ENCODE data around the gene ADAMTS13.
"Not testable (repeated sequence)": the region's sequence is repeated elsewhere in the genome, so short reads cannot be mapped to it uniquely, and the experiment has no call there.

Gene ADAMTS13

DNA sequence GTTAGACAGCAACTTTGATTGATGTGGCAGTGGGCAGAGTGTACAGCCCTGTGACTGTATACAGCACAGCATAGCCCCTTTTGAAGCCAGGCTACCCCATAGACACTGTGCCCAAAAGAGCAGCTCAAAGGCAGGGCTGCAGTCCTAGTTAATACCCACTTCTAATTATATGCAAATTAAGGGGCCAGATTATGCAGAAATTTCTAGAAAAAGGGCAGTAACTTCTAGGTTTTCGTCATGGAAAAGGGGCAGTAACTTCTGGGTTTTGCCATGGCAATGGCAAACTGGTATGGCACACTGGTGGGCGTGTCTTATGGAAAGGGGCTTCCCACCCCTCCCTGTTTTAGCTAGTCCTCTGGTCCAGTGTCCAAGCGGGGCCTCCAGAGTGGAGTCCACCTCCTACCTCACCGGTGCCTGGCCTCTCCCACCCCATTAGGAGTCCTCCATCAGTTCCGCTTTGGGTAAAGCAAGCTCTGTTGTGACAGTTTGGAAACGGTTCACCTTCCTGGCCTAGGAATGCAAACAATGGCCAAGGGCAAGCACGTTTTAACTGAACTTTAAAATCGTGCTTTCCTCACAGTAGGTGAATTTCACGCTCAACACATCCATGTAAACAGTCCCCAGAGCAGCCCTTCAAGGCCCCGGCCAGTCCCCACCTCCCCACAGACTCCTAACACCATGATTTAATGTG lies 5.6 kb downstream of the ADAMTS13 start:
- no peak for DNase-seq

DNA sequence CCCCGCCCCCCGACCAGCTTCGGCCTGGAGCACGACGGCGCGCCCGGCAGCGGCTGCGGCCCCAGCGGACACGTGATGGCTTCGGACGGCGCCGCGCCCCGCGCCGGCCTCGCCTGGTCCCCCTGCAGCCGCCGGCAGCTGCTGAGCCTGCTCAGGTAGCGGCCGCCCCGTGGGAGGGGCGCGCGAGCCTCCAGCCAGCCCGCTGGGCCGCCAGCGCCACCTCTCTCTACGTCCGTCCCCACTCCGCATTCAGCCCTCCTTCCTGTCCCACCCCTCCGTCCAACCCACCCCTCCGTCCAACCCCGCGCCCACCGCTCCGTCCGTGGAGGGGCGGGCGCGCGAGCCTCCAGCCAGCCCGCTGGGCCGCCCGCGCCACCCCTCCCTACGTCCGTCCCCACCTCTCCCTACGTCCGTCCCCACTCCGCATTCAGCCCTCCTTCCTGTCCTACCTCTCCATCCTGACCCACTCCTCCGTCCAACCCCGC lies 6.5 kb downstream of the ADAMTS13 start:
- no peak for DNase-seq

DNA sequence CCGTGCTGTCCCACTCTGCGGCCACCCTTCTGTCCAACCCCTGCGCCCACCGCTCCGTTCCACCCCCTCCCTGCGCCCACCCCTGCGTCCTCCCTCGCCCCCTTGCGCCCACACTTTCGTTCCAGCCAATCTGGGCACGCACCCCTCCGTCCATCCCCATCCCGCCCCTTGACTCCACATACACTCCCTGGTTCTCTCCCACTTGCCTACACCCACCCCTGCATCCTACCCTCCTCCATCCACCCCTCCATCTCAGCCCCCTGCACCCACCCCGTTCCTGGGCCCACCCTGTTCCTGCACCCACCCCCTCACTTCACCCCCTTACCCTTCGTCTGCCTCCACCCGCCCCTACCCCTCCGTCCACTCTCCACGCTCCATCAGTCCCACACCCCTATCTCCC lies 7.0 kb downstream of the ADAMTS13 start:
- DNase-seq: no peak

DNA sequence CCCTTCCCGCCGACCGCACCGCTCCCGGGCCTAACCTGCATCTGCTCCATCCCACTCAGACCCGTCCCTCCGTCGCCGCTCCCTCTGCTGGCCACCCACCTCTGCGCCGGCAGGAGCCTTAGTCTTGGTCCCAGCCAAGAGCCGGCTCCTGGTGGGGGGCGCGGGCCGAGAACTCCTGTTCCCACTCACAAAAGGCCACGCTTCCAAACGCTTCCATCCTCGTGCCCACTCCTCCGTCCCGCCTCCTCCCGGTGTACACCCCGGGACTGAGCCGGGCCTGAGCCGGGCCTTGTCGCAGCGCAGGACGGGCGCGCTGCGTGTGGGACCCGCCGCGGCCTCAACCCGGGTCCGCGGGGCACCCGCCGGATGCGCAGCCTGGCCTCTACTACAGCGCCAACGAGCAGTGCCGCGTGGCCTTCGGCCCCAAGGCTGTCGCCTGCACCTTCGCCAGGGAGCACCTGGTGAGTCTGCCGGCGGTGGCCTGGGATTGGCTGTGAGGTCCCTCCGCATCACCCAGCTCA lies 7.5 kb downstream of the ADAMTS13 start:
- DNase-seq: no peak

DNA sequence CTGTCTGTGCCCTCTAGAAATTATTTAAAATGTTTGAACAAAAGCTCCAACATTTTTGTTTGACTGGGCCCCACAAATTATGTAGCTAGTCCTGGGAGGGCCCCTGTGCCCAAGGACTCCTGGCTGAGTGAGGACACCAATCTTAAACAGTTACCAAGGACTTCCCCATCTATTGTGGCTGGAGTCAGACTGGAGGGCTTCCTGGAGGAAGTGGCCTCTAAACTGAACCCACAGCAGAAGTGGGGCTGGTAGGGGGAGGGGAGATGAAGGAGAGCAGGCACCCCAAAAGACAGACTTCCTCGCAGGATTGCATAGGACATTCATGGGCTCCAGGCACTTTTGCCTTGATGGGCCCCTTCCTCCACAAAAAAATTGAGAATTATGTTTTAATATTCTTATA lies 8.1 kb downstream of the ADAMTS13 start:
- no peak for DNase-seq

DNA sequence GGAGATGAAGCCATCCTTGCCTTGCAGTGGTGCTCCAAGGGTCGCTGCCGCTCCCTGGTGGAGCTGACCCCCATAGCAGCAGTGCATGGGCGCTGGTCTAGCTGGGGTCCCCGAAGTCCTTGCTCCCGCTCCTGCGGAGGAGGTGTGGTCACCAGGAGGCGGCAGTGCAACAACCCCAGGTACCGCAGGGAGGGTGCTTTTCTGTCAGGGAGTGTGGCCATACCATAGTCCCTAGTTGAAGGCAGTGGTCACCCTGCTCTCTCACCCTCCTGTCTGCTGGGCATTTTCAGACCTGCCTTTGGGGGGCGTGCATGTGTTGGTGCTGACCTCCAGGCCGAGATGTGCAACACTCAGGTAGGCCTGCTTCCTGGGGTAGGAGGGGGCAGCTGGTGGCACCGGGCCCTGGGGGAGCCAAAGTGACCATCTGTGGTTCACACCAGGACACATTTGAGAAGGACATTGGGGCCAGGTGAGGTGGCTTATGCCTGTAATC lies 11.2 kb downstream of the ADAMTS13 start:
- DNase-seq: no peak

DNA sequence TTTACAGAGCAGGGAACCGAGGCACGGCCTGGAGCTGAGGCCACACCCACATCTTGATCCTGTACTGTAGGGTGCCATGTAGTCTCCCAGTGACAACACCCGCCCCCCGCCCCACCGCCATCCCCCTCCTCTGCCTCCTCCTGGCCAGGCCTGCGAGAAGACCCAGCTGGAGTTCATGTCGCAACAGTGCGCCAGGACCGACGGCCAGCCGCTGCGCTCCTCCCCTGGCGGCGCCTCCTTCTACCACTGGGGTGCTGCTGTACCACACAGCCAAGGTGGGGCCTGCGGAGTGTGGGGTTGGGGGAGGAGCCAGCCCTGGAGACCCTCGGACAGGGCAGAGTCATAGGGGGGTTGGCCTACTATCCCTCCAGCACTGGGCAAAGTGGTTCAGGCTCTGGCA lies 14.5 kb downstream of the ADAMTS13 start:
- DNase-seq: no peak

DNA sequence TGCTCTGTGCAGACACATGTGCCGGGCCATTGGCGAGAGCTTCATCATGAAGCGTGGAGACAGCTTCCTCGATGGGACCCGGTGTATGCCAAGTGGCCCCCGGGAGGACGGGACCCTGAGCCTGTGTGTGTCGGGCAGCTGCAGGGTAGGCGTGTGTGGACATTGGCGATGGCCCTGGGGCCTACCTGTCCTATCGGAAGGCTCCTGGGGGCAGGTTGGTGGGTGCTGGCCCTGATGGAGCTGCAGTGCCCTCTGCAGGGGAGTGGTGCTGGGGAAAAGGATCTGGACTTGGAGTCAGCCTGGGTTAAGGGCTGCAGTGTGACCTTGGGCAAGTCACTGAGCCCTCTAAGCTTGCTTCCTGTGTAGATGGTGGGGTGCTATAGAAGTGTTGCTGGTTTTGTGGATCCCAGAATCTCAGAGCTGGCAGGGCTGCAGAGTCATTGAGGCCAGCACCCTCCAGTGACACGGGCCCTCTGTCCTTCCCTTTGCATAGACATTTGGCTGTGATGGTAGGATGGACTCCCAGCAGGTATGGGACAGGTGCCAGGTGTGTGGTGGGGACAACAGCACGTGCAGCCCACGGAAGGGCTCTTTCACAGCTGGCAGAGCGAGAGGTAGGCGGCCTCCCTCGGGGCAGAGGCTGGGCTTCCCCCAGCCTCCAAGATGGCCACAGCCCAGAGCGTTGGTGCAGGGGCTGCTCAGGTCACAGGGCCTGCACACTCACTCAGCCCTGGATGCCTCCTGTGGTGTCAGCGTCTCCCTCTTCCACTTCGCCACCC lies 15.8 kb downstream of the ADAMTS13 start:
- no peak for DNase-seq

DNA sequence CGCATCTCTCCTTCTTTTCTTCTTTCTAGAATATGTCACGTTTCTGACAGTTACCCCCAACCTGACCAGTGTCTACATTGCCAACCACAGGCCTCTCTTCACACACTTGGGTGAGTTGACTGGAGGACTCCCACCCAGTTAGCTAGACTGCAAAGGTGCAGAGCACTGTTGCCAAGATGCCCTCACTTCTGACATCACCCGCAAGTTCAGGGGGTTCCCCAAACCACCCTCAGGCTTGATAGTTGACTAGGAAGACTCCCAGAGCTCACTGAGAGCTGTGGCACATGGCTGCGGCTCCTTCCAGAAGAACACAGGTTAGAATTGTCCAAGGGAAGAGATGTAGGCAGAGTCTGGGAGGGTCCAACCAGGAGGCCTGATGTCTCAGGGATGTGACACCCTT lies 17.2 kb downstream of the ADAMTS13 start:
- no peak for DNase-seq

DNA sequence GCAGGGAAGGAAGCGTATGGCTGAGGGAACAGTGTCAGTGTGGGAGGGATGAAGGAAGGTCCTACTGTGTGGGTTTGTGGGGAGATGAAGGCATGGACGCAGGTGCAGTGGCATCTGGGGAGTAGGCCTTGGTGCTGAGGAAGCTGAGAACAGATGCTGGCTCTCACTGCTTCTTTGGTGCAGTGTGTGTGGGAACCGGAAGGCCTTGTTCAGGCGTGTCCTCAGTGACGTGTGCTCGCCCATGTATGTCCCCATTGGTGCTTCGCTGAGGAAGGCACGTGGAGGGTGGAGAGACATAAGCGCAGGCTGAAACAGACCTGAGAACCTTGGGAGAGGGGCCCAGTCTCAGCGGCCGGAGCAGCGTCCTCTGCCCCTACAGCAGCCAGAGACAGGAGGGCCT lies 18.7 kb downstream of the ADAMTS13 start:
- DNase-seq: no peak

DNA sequence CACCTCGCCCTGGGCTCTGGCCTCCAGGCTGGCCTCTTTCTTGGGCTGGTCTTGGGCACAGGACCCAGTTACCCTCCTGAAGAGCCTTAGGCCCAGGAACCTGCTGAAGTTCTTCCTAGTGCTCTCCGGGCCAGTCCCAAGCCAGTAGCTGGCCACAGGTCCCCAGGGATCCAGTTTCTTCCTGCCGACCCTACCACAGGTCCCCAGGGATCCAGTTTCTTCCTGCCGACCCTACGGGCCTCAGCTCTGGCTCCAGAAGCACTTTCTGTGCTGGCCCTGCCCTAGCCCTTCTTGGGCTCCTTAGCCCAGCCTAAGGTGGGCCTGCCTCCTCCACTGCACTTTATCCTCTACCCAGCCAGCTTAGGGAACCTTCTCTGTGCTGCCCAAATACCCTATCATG lies 19.4 kb downstream of the ADAMTS13 start:
- no peak for DNase-seq

DNA sequence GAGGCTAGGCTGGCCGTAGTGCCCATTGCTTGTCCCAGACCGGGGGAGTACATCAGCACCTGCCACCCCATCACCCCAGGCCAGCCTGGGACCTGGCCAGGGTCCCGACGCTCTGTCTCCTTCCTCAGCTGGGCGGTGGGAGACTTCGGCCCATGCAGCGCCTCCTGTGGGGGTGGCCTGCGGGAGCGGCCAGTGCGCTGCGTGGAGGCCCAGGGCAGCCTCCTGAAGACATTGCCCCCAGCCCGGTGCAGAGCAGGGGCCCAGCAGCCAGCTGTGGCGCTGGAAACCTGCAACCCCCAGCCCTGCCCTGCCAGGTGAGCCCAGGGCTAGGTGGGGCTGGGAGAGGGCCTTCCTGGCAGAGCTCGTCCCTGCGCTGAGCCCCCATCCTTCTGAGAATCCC lies 21.1 kb downstream of the ADAMTS13 start:
- DNase-seq: no peak

DNA sequence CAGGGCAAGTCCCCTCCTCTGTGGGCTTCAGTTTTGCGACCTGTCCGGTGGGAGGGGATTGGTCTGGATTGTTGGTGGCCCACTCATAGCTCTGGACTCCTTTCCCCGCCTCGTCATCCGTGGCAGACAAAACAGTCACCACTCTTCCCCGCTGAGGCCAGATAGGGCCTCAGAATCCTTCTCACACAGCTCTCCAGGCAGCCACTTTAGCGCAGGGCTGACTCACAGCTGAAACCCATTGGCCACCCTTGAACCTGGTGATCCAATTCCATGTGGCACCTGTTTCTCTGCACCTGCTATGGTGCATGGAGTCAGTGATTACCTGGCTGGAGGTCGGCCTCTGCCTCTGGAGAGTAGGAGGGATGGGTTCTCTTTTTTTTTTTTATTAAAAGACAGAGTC lies 21.8 kb downstream of the ADAMTS13 start:
- no peak for DNase-seq

DNA sequence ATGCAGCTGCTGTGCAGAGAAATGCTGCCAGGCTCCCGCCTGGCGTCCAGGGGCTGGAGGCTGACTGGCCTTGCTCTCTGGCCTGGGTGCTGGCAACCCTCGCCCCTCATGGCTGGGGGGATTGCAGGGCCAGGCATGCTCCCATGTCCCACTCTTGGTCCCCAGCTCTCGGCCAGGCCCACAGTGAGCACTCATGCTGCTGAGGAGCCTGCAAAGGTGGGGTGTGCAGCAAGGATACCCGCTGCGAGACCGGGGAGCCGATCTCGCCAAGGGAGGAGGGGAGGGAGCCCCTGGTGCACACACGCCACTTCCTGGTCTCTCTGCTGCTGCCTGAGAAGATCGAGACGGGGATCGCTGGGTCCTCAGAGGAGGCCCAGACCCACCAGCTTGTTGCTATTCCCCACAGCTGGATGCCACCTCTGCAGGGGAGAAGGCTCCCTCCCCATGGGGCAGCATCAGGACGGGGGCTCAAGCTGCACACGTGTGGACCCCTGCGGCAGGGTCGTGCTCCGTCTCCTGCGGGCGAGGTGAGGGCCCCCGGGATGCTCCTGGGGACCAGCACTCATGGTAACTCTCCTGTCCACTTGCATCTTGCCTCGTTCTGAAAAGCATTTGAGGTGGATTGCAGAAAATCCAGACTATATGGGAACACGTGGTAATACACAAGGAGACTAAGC lies 23.3 kb downstream of the ADAMTS13 start:
- DNase-seq: no peak

DNA sequence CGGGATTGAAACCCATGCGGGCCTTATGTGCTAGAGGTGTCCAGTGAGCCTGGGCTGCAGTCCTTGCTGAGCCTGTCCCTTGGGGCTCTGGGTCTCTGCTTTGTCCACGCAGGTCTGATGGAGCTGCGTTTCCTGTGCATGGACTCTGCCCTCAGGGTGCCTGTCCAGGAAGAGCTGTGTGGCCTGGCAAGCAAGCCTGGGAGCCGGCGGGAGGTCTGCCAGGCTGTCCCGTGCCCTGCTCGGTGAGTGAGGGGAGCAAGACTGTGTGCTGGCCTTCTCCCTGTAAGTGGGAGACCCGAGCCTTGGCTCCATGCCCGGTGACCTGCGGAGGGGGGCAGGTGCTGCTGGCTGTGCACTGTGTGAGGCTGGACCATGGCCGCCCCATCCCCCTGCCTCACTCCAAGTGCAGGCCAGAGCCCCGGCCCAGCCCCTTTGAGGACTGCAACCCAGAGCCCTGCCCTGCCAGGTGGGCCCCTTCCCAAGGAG lies 26.4 kb downstream of the ADAMTS13 start:
- DNase-seq: no peak

DNA sequence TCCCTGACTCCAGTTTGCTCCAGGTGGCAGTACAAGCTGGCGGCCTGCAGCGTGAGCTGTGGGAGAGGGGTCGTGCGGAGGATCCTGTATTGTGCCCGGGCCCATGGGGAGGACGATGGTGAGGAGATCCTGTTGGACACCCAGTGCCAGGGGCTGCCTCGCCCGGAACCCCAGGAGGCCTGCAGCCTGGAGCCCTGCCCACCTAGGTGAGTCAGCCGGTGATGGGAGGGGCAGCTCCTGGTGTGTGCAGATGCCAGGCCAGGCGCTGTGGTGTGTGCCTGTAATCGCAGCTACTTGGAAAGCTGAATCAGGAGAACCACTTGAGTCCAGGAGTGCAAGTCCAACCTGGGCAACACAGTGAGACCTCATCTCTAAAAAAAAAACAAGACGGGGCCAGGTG lies 27.6 kb downstream of the ADAMTS13 start:
- no peak for DNase-seq

DNA sequence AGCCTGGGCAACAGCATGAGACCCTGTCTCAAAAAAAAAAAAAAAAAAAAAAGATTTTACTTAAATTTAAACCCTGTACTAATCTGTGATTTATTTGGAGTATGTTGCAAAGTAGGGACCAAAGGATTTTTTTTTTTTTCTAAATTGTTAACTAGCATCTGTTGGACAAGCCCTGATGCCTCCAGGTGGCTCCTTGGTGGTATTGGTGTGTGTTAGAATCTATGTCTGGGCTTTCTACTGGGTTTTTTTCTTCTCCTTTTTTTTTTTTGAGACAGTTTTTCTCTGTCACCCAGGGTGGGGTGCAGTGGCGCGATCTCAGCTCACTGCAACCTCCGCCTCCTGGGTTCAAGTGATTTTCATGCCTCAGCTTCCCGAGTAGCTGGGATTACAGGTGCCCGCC lies 29.7 kb downstream of the ADAMTS13 start:
- not testable (repeated sequence) for DNase-seq

DNA sequence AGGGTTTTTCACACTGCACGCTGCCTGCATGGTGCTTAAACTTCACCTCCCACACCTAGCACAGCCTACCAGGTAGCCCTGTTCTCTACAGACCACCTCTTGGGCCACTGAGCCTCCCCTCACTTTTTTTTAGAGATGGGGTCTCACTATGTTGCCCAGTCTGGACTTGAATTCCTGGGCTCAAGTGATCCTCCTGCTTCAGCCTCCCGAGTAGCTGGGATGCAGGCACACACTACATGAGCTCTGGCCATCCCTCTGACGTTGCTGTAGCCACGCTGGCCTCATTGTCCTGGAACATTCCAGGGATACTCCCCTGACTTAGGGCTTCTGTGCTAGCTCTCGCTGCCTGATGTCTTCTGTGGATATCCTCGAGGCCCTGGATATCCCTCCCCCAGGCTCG lies 30.4 kb downstream of the ADAMTS13 start:
- no peak for DNase-seq

DNA sequence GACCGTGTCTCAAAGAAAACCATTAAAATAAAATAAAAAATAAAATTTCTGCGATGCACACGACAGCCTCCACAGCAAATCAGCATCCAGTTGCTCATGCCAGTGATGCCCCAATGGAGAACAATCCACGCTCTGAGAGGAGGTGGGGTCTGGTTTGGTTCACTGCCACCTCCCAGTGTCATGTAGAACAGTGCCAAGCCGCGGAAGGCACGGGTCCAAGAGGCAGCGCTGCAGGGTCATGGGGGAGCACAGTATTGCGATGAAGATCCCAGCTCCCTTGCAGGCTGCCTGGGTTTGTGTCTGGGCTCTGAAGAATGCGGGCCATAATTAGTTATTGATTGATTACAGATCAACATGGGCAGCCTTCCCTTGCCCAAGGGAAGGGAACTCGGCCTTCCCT lies 31.5 kb downstream of the ADAMTS13 start:
- no peak for DNase-seq

DNA sequence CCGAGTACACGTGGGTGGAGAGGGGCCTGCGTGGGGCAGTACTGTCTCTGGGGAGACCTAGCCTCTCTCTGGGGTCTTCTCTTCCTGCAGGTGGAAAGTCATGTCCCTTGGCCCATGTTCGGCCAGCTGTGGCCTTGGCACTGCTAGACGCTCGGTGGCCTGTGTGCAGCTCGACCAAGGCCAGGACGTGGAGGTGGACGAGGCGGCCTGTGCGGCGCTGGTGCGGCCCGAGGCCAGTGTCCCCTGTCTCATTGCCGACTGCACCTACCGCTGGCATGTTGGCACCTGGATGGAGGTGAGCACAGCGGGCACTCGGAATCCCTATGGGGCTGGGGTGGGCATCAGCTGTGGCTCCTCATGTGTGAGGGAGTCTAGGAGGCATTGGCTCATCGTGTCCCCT lies 32.2 kb downstream of the ADAMTS13 start:
- DNase-seq: no peak

DNA sequence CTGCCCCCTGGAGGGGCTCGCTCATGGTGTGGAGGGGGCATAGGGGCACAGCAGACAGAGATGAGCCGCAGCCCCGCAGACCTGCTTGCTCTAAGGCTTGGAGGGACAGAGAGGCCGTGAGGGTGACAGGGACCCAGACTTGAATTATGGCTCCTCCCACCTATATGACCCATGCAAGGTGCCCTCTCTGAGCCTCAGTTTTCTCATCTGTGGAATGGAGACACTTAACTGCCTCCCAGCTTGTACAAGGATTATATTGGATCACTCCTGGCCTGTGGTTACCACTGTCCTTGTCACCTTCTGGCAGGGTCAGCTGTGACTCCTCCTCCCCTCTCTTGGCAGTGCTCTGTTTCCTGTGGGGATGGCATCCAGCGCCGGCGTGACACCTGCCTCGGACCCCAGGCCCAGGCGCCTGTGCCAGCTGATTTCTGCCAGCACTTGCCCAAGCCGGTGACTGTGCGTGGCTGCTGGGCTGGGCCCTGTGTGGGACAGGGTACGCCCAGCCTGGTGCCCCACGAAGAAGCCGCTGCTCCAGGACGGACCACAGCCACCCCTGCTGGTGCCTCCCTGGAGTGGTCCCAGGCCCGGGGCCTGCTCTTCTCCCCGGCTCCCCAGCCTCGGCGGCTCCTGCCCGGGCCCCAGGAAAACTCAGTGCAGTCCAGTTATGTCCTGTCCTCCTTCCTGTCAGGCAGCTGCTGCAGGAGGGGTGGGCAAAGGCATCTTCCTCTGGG lies 32.9 kb downstream of the ADAMTS13 start:
- no peak for DNase-seq

DNA sequence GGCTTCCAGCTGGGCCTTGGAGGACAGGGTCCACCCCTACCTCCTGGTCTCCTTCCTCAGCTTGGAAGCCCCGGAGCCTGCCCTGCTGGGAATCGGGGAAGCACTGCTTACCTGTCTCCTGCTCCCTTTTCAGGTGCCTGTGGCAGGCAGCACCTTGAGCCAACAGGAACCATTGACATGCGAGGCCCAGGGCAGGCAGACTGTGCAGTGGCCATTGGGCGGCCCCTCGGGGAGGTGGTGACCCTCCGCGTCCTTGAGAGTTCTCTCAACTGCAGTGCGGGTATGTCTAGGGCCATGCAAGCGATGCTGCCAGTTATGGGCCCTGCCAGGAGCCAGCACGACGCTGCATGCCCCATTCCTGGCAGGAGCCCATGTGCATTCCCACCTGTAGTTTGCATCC lies 33.8 kb downstream of the ADAMTS13 start:
- no peak for DNase-seq

DNA sequence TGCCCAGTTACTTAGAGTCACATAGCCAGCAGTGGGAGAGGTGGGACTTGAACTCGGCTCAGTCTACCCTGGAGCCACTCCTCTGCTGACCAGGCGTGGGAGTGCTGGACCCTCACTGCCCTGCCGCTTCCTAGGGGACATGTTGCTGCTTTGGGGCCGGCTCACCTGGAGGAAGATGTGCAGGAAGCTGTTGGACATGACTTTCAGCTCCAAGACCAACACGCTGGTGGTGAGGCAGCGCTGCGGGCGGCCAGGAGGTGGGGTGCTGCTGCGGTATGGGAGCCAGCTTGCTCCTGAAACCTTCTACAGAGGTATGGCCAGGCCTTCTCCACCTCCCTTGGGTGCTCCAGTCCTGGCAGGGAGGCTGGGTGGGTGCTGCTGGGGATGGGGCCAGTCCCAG lies 34.2 kb downstream of the ADAMTS13 start:
- DNase-seq: no peak

Data from NK-92 treated with Interleukin-12 subunit alpha and Interleukin-12 subunit beta, amount 100 ng/mL, for 24 hours (cell line).